HG03196 (cell line): ENCODE data around the gene CIAO3.
A peak's percentile ranks its signal among the peaks of the same experiment; 100 is the strongest.

Experiments
- ATAC-seq: cut with Tn5 transposase; IDR thresholded peaks from one replicate; pipeline ENCODE4 v1.9.1; 2021; ENCODE audit not compliant: unreplicated experiment

CIAO3 gene

GRCh38 chr16:679814-680624, 60.8 kb downstream of the CIAO3 start, which contains the start of gene STUB1:
Gene STUB1 (plus strand): TSS chr16:680410. CDS start chr16:680526, 116 bp downstream.
- peak; percentile 28 for ATAC-seq
